Mesothelial cell of epicardium (in vitro differentiated cells): ENCODE results near the gene RARRES1. TPM values are rescaled to one million over a fixed set of nuclear protein-coding genes. Genes with fewer than 3 reads are reported as not detected.
"Not testable (repeated sequence)": the region's sequence is repeated elsewhere in the genome, so short reads cannot be mapped to it uniquely, and the experiment has no call there.

ENCODE experiments used
- DNase-seq, 2 experiments: peaks; one replicate each; pipeline ENCODE4 v3.0.0; 2021; ENCODE audit warnings: low spot score in 2 of 2; ENCODE audit not compliant: unreplicated experiment in 2 of 2
- H3K27ac Mint-ChIP-seq: 2 replicates; pipeline ENCODE4 v1.8.0; 2021; ENCODE audit warnings: mixed read lengths
- H3K27me3 Mint-ChIP-seq: 2 replicates; pipeline ENCODE4 v1.8.0; 2021; ENCODE audit warnings: low read depth, mixed read lengths
- H3K36me3 Mint-ChIP-seq: 2 replicates; pipeline ENCODE4 v1.8.0; 2021; ENCODE audit warnings: mixed read lengths
- H3K4me1 Mint-ChIP-seq: 2 replicates; pipeline ENCODE4 v1.8.0; 2021; ENCODE audit warnings: mixed read lengths
- H3K4me3 Mint-ChIP-seq: 2 replicates; pipeline ENCODE4 v1.8.0; 2021; ENCODE audit warnings: mild to moderate bottlenecking, moderate library complexity, mixed read lengths
- H3K9me3 Mint-ChIP-seq: 2 replicates; pipeline ENCODE4 v1.8.0; 2021; ENCODE audit warnings: mixed read lengths
- CTCF ChIP-seq: fragments of 200-600 bp; sonication (generic); IDR thresholded peaks from one replicate; pipeline ENCODE4 v1.5.0; 2021; ENCODE audit warnings: antibody characterized with exemption; ENCODE audit not compliant: unreplicated experiment
- total RNA-seq: library from RNA; stranded (reverse); gene quantifications from 3 replicates; pipeline ENCODE4 v1.2.1, GENCODE V29; 2021

Gene RARRES1
- total RNA-seq, 1 donor from 2014 or later = 53.0 TPM

- H3K27ac Mint-ChIP-seq = peak overlapping the region; percentile 36
- H3K4me1 Mint-ChIP-seq = peaks cover 7% of the 10 kb centered on the region
- DNase-seq = no peak
- TF ChIP-seq CTCF = no peak
- no peaks in the 10 kb centered on the region for H3K27me3 Mint-ChIP-seq
- H3K4me3 Mint-ChIP-seq = no peak overlapping the region
- H3K36me3 Mint-ChIP-seq = peaks cover 48% of the 10 kb centered on the region
- no peaks in the 10 kb centered on the region for H3K9me3 Mint-ChIP-seq
Measured at GRCh38 chr3:158702815-158703481, 29.3 kb downstream of the RARRES1 start.

GRCh38 chr3:158701420-158702065, 30.7 kb downstream of the RARRES1 start:
- H3K27ac Mint-ChIP-seq = no peak overlapping the region
- peaks cover 7% of the 10 kb centered on the region for H3K4me1 Mint-ChIP-seq

GRCh38 chr3:158700559-158700958, 31.7 kb downstream of the RARRES1 start:
- Mint-ChIP-seq H3K27ac (no peak overlapping the region), H3K36me3 (peaks cover 37% of the 10 kb centered on the region), H3K9me3 (no peaks in the 10 kb centered on the region), H3K4me3 (no peak overlapping the region), H3K4me1 (peaks cover 7% of the 10 kb centered on the region), H3K27me3 (no peaks in the 10 kb centered on the region)
- TF ChIP-seq CTCF = no peak
- DNase-seq = no peak

More at GRCh38 chr3:158701420-158702065, 30.7 kb downstream of the RARRES1 start:
- Mint-ChIP-seq H3K4me3 (no peak overlapping the region), H3K9me3 (no peaks in the 10 kb centered on the region), H3K27me3 (no peaks in the 10 kb centered on the region), H3K36me3 (peaks cover 39% of the 10 kb centered on the region)
- TF ChIP-seq CTCF = no peak
- no peak for DNase-seq

- no peak overlapping the region for H3K4me3 Mint-ChIP-seq
- H3K9me3 Mint-ChIP-seq = peaks cover 5% of the 10 kb centered on the region
- no peak for TF ChIP-seq CTCF
- H3K27ac Mint-ChIP-seq = no peak overlapping the region
- H3K36me3 Mint-ChIP-seq = peaks cover 35% of the 10 kb centered on the region
- no peak for DNase-seq
- H3K4me1 Mint-ChIP-seq = no peaks in the 10 kb centered on the region
- no peaks in the 10 kb centered on the region for H3K27me3 Mint-ChIP-seq
Measured at GRCh38 chr3:158696618-158697017, 35.6 kb downstream of the RARRES1 start.

- not testable (repeated sequence) for H3K27me3 Mint-ChIP-seq, H3K27ac Mint-ChIP-seq, DNase-seq, H3K4me3 Mint-ChIP-seq, H3K4me1 Mint-ChIP-seq, H3K9me3 Mint-ChIP-seq
- peaks cover 42% of the 10 kb centered on the region for H3K36me3 Mint-ChIP-seq
Measured at GRCh38 chr3:158693866-158694456, 38.3 kb downstream of the RARRES1 start.

GRCh38 chr3:158685159-158685558, 47.1 kb downstream of the RARRES1 start:
- Mint-ChIP-seq H3K27ac (no peak overlapping the region), H3K4me3 (no peak overlapping the region), H3K36me3 (peaks cover 5% of the 10 kb centered on the region), H3K27me3 (no peaks in the 10 kb centered on the region), H3K9me3 (no peaks in the 10 kb centered on the region), H3K4me1 (no peaks in the 10 kb centered on the region)
- DNase-seq = no peak
- no peak for TF ChIP-seq CTCF
